Measurements from ENCODE around the gene HSD17B14. TPM values are rescaled to one million over a fixed set of nuclear protein-coding genes. Genes with fewer than 3 reads are reported as not detected.

HSD17B14 gene
- polyA plus RNA-seq, 1 of the 3 experiments (the other 2 are of a cell fraction) = 29.7 TPM

- H3K36me3 ChIP-seq (replicated peaks in 1 of 2; ENCODE audit: control insufficient read depth in 1 of 2, insufficient read depth in 2 of 2, low read length in 1 of 2) = no peaks in the 10 kb centered on the region
- no peaks in the 10 kb centered on the region for H4K20me1 ChIP-seq (ENCODE audit: insufficient read depth)
- POLR2A ChIA-PET = no interaction called here
- no peaks in the 10 kb centered on the region for H3K79me2 ChIP-seq (ENCODE audit: insufficient read depth)
- no peaks in the 10 kb centered on the region for H3K27me3 ChIP-seq (ENCODE audit: insufficient read depth)
- WGBS (ENCODE audit: low lambda C conversion rate) = 96% methylated on average over 5 of the region's 5 CpGs
- H3K27ac ChIP-seq (ENCODE audit: low read depth in 2 of 2, low read length in 1 of 2) = no peak overlapping the region
- no peak for DNase-seq
- H3K9me3 ChIP-seq = no peaks in the 10 kb centered on the region
- no peak overlapping the region for H3K4me3 ChIP-seq (ENCODE audit: low read depth in 2 of 2, low read length in 1 of 2)
- H3F3A ChIP-seq (replicated peaks; ENCODE audit: insufficient read depth) = peaks cover 16% of the 10 kb centered on the region
- no peak overlapping the region for H3K4me2 ChIP-seq
- TF ChIP-seq RAD21 (IDR thresholded peaks at IDR 0.05; ENCODE audit: low read length) (no peak), TEAD4 (IDR thresholded peaks at IDR 0.05; ENCODE audit: borderline replicate concordance, insufficient read depth) (no peak), SIN3A (IDR thresholded peaks at IDR 0.05; ENCODE audit: borderline replicate concordance, low read depth, low read length) (no peak), GABPA (IDR thresholded peaks at IDR 0.05; ENCODE audit: low read depth) (no peak), FOXJ3 (CRISPR knock-in tag; IDR thresholded peaks at IDR 0.05) (no peak), MAX (IDR thresholded peaks at IDR 0.05; ENCODE audit: low read depth) (no peak), REST (IDR thresholded peaks at IDR 0.05; ENCODE audit: low read depth, low read length) (no peak), EZH2phosphoT487 (IDR thresholded peaks at IDR 0.05; ENCODE audit: borderline replicate concordance, low read depth) (no peak), ELF1 (IDR thresholded peaks at IDR 0.05) (no peak), FOXM1 (IDR thresholded peaks at IDR 0.05; ENCODE audit: low read depth) (no peak), POLR2AphosphoS5 (IDR thresholded peaks at IDR 0.05; ENCODE audit: low read depth, low read length) (no peak), TAF1 (IDR thresholded peaks at IDR 0.05; ENCODE audit: borderline replicate concordance, low read depth, low read length) (no peak), CTCF (IDR thresholded peaks at IDR 0.05) (no peak), USF2 (IDR thresholded peaks at IDR 0.05; ENCODE audit: borderline replicate concordance, low read depth, low read length) (no peak), MXI1 (IDR thresholded peaks at IDR 0.05; ENCODE audit: low read depth, low read length) (no peak), SMC3 (IDR thresholded peaks at IDR 0.05; ENCODE audit: low read depth, low read length) (no peak), YY1 (IDR thresholded peaks at IDR 0.05; ENCODE audit: low read depth) (no peak), ZBTB33 (IDR thresholded peaks at IDR 0.05; ENCODE audit: borderline replicate concordance, low read depth) (no peak), TCF12 (IDR thresholded peaks at IDR 0.05) (no peak), GATA2 (CRISPR knock-in tag; IDR thresholded peaks at IDR 0.05) (no peak)
- CTCF ChIA-PET = interaction anchor here (1.8 to 9.6 kb wide), 4 partner anchors 9 to 45 kb away, joined by 5 to 47 read pairs (median 13); no protein-coding TSS in a partner anchor
- no peak overlapping the region for H2AFZ ChIP-seq (ENCODE audit: low read depth)
- peaks cover 0 to 12% of the 10 kb centered on the region in 2 experiments; a peak in 1 of 4 replicates for H3K4me1 ChIP-seq (ENCODE audit: control insufficient read depth in 1 of 2, insufficient read depth in 2 of 2, low read depth in 1 of 2, low read length in 1 of 2)
- H3K9ac ChIP-seq = no peak overlapping the region
- H3K9me2 ChIP-seq = no peaks in the 10 kb centered on the region
Measured at GRCh38 chr19:48833049-48833448, 3.2 kb downstream of the HSD17B14 start.
